NCI-H2081 (cell line): ENCODE measurements around the gene PWWP2B.
"Not testable (repeated sequence)": the region's sequence is repeated elsewhere in the genome, so short reads cannot be mapped to it uniquely, and the experiment has no call there.

Source experiments
- DNase-seq, 2 experiments: peaks; one replicate each; lab custom pipeline; 2025; lab: John Stamatoyannopoulos, UW

PWWP2B gene

GRCh38 chr10:132381741-132382140, 15.3 kb upstream of the PWWP2B start:
- DNase-seq = no peak

- DNase-seq = no peak
These were observed 14.6 kb upstream of the PWWP2B start for GRCh38 chr10:132382231-132382922.

- DNase-seq = no peak
These were observed 13.9 kb upstream of the PWWP2B start for GRCh38 chr10:132383101-132383500.

- DNase-seq = no peak
These were observed 13.2 kb upstream of the PWWP2B start for GRCh38 chr10:132383751-132384196.

- DNase-seq = no peak
These were observed 12.2 kb upstream of the PWWP2B start for GRCh38 chr10:132384618-132385388.

- DNase-seq = no peak
These were observed 11.7 kb upstream of the PWWP2B start for GRCh38 chr10:132385389-132385667.

GRCh38 chr10:132385721-132386418, 11.1 kb upstream of the PWWP2B start:
- no peak for DNase-seq

- DNase-seq = no peak
These were observed 10.6 kb upstream of the PWWP2B start for GRCh38 chr10:132386419-132386831.

GRCh38 chr10:132386896-132387295, 10.1 kb upstream of the PWWP2B start:
- not testable (repeated sequence) for DNase-seq

GRCh38 chr10:132387764-132388210, 9.2 kb upstream of the PWWP2B start:
- DNase-seq = peak; percentile 11 to 16

GRCh38 chr10:132388891-132389432, 8.0 kb upstream of the PWWP2B start:
- DNase-seq = no peak

GRCh38 chr10:132389433-132390169, 7.4 kb upstream of the PWWP2B start:
- peak in 1 of 2 experiments; percentile 33 for DNase-seq

- no peak for DNase-seq
These were observed 6.7 kb upstream of the PWWP2B start for GRCh38 chr10:132390170-132390920.

GRCh38 chr10:132390921-132391675, 5.9 kb upstream of the PWWP2B start:
- no peak for DNase-seq

GRCh38 chr10:132391676-132392020, 5.4 kb upstream of the PWWP2B start:
- no peak for DNase-seq

- DNase-seq = no peak
These were observed 4.7 kb upstream of the PWWP2B start for GRCh38 chr10:132392184-132392800.

GRCh38 chr10:132392811-132393694, 3.9 kb upstream of the PWWP2B start:
- DNase-seq = no peak

GRCh38 chr10:132393695-132394181, 3.3 kb upstream of the PWWP2B start:
- no peak for DNase-seq
